GM12864 (cell line): ENCODE data around the gene SF3A2.
A peak's percentile ranks its signal among the peaks of the same experiment; 100 is the strongest.

ENCODE experiments used
- DNase-seq: peaks from one replicate; pipeline ENCODE4 v3.0.0-alpha.2; 2011; ENCODE audit warnings: low read depth
- H3K4me3 ChIP-seq: 2 replicates; pipeline ENCODE4 v1.5.1; 2011; ENCODE audit warnings: mild to moderate bottlenecking, low read depth, low read length, control low read depth
- CTCF ChIP-seq: IDR thresholded peaks from 2 replicates; pipeline ENCODE4 v1.5.1; 2011; ENCODE audit warnings: low read depth, mild to moderate bottlenecking, moderate library complexity, low read length, control low read depth, inconsistent platforms; ENCODE audit errors: missing control alignments

SF3A2 gene

GRCh38 chr19:2225415-2226050, 11.1 kb upstream of the SF3A2 start:
- no peak for DNase-seq
- no peak overlapping the region for H3K4me3 ChIP-seq
- TF ChIP-seq CTCF = no peak

DNA sequence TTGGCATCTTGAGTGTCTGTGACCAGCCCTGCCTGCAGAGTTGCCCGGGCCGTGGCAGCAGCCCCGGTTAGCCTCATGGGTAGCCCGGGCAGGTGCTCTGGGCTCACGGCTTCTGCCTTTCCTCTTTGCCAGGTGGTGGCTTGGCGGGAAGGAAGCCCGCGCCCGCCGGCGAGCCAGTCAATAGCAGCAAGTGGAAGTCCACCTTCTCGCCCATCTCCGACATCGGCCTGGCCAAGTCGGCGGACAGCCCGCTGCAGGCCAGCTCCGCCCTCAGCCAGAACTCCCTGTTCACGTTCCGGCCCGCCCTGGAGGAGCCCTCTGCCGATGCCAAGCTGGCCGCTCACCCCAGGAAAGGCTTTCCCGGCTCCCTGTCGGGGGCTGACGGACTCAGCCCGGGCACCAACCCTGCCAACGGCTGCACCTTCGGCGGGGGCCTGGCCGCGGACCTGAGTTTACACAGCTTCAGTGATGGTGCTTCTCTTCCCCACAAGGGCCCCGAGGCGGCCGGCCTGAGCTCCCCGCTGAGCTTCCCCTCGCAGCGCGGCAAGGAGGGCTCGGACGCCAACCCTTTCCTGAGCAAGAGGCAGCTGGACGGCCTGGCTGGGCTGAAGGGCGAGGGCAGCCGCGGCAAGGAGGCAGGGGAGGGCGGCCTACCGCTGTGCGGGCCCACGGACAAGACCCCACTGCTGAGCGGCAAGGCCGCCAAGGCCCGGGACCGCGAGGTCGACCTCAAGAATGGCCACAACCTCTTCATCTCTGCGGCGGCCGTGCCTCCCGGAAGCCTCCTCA, 10.4 kb upstream of the SF3A2 start:
- no peak for TF ChIP-seq CTCF
- H3K4me3 ChIP-seq = no peak overlapping the region
- no peak for DNase-seq

GRCh38 chr19:2226840-2227360, 9.7 kb upstream of the SF3A2 start:
- H3K4me3 ChIP-seq = no peak overlapping the region
- no peak for DNase-seq
- TF ChIP-seq CTCF = no peak

- H3K4me3 ChIP-seq = no peak overlapping the region
- TF ChIP-seq CTCF = peak; percentile 33
- peak; percentile 87 for DNase-seq
Observed at GRCh38 chr19:2227415-2228156, 9.0 kb upstream of the SF3A2 start.

- H3K4me3 ChIP-seq = no peak overlapping the region
- no peak for DNase-seq
- TF ChIP-seq CTCF = no peak
Observed at GRCh38 chr19:2228157-2229030, 8.2 kb upstream of the SF3A2 start.
